ENCODE measurements around the gene STH.

Gene STH

DNA sequence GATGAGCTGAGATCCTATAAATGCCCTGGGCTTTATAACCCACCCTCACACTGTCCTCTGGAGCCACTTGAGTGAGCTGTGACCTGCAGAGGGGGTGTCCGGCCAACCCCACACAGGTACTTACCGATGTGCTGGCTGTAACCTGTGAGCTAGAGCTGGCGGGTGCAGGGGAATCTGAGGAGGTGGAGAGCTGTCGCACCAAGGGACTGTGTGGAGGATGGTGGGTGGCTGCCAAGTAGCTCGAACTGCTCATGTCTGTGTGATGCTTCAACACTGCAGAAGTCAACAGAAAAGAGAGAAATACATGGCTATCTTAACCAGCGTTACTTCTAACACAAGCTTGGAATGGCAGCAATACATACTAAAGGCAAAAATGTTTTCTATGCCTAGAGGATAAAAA, 39.4 kb downstream of the STH start:
- Histone ChIP-seq H3K4me3 (no peak overlapping the region), H3K9ac (no peak overlapping the region), H3K36me3 (peaks cover 100% of the 10 kb centered on the region), H3K27me3 (no peaks in the 10 kb centered on the region), H3K27ac (no peak overlapping the region), H3K4me2 (no peak overlapping the region), H3K4me1 (no peaks in the 10 kb centered on the region), H3K9me3 (no peaks in the 10 kb centered on the region), H4K20me1 (peaks cover 59% of the 10 kb centered on the region)
- TF ChIP-seq Cebpa-rat (IDR thresholded peaks at IDR 0.05) = no peak

DNA sequence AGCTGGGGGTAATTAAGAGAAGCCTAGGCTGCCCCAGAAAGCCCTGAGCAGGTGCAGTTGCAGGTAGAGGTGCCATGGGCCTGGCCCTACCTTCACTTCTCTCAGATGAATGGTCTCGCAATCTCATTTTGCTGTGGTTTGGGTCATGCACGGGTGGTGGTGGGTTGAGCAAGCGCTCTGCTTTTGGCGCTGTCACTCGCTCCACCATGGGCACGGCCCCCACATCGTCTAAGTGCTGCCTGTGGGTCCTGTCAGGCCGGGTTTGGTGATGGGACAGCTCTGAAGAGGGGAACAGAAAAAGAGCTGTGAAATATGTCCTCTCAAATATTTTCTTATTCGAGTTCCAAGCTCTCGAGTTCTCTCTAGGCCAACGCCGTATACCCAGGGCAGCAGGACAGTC, 39.9 kb downstream of the STH start:
- Histone ChIP-seq H3K9me3 (no peaks in the 10 kb centered on the region), H4K20me1 (peaks cover 60% of the 10 kb centered on the region), H3K27ac (no peak overlapping the region), H3K27me3 (no peaks in the 10 kb centered on the region), H3K4me2 (no peak overlapping the region), H3K4me3 (no peak overlapping the region), H3K4me1 (no peaks in the 10 kb centered on the region), H3K9ac (no peak overlapping the region), H3K36me3 (peaks cover 100% of the 10 kb centered on the region)
- TF ChIP-seq Cebpa-rat (IDR thresholded peaks at IDR 0.05) = no peak

DNA sequence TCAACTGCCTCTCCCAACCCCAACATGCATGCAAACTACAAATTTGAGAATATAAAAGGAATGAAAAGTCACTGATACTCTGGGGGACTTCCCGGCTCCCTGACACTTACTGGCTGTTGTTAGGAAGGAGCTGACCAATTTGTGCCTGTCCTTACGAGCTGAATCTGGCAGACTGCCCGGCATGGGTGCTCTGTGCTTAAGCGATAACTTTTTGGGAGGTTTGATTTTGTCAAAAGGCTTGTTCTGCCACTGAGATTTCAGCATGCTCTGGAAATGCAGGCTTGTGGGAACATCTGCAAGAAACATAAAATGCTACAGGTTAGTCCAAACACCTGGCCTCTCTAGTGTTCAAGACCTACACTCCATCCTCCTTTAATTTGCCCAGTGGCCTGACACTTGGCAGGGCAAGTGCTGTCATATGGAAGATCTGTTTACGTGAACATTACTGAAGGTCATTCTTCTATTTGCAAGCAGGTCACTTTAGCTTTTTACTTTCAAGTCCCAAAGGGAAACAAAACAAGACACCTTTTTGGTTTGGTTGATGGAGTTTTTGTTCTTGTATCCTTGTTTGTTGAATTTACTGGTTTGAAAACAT, 40.6 kb downstream of the STH start:
- H3K27me3 ChIP-seq = no peaks in the 10 kb centered on the region
- no peak overlapping the region for H3K4me2 ChIP-seq
- no peak overlapping the region for H3K9ac ChIP-seq
- peaks cover 60% of the 10 kb centered on the region for H4K20me1 ChIP-seq
- no peak for TF ChIP-seq Cebpa-rat (IDR thresholded peaks at IDR 0.05)
- H3K4me1 ChIP-seq = no peaks in the 10 kb centered on the region
- no peak overlapping the region for H3K4me3 ChIP-seq
- no peaks in the 10 kb centered on the region for H3K9me3 ChIP-seq
- peaks cover 100% of the 10 kb centered on the region for H3K36me3 ChIP-seq
- H3K27ac ChIP-seq = no peak overlapping the region

DNA sequence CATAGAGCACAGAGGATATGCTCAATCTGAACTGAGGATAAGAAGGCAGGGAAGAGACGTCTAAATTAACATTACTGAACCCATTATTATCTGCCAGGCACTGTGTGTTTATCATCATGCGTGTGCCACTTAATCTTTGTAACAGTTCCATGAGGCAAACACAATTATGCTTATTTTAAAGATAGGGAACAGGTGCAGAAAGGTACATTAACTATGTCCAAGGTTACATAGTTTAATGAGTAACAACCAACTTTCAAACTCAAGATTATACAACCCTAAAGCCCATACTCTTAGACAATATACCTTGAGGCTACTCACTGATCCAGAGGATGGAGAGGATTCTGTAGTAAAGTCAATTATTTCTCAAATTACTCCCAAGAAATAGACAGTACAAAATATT, 43.2 kb downstream of the STH start:
- H3K4me1 ChIP-seq = no peaks in the 10 kb centered on the region
- no peak for TF ChIP-seq Cebpa-rat (IDR thresholded peaks at IDR 0.05)

DNA sequence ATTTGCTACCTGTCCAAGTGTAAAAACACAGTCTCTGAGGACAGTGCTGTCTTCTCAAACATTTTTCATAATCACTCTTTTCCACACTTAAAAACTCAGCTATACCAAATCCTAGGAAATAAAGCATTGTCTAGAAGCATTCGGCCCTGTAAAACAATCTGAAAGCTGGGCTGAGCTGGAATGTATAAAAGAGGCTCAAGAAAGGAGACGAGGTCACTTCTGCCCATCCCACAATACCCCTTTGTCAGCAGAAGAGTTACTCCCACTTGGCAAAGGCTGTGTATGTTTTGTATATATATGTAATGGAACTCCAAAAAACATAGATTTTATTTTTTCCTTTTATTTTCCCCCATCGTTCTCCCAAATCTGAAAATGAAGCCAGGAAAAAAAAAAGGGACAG, 43.9 kb downstream of the STH start:
- H3K4me3 ChIP-seq = no peak overlapping the region
- no peak for TF ChIP-seq Cebpa-rat (IDR thresholded peaks at IDR 0.05)
- no peaks in the 10 kb centered on the region for H3K9me3 ChIP-seq
- H3K9ac ChIP-seq = no peak overlapping the region
- H3K27ac ChIP-seq = no peak overlapping the region
- H3K4me2 ChIP-seq = no peak overlapping the region
- H3K36me3 ChIP-seq = peaks cover 99% of the 10 kb centered on the region
- H4K20me1 ChIP-seq = peaks cover 77% of the 10 kb centered on the region
- no peaks in the 10 kb centered on the region for H3K27me3 ChIP-seq
- no peaks in the 10 kb centered on the region for H3K4me1 ChIP-seq

More for the DNA sequence above, 43.2 kb downstream of the STH start:
- peaks cover 75% of the 10 kb centered on the region for H4K20me1 ChIP-seq
- no peak overlapping the region for H3K4me2 ChIP-seq
- no peaks in the 10 kb centered on the region for H3K27me3 ChIP-seq
- peaks cover 99% of the 10 kb centered on the region for H3K36me3 ChIP-seq
- no peak overlapping the region for H3K27ac ChIP-seq
- H3K9ac ChIP-seq = no peak overlapping the region
- no peak overlapping the region for H3K4me3 ChIP-seq
- H3K9me3 ChIP-seq = no peaks in the 10 kb centered on the region

DNA sequence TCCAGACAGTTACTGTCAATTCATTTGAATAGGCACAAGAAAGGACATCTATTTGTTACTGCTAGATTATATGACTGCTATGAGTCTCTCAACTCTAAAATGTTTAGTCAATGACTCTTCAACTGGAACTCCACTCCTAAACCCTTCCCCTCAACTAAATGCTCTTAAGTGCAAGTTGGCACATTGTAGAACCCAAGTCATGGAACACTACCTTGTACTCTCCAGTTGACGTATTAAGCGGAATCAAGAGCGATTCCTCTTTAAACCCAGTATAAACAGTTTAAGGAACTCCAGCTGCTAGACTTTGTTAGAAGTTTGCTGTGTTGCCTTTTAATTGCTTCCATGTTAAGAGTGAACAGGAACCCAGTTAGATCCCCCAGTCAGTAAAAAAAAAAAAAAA, 44.6 kb downstream of the STH start:
- H3K27me3 ChIP-seq = no peaks in the 10 kb centered on the region
- peaks cover 77% of the 10 kb centered on the region for H4K20me1 ChIP-seq
- no peaks in the 10 kb centered on the region for H3K9me3 ChIP-seq
- no peaks in the 10 kb centered on the region for H3K4me1 ChIP-seq
- peaks cover 99% of the 10 kb centered on the region for H3K36me3 ChIP-seq
- H3K4me3 ChIP-seq = no peak overlapping the region
- H3K9ac ChIP-seq = no peak overlapping the region
- H3K4me2 ChIP-seq = no peak overlapping the region
- TF ChIP-seq Cebpa-rat (IDR thresholded peaks at IDR 0.05) = no peak
- no peak overlapping the region for H3K27ac ChIP-seq

DNA sequence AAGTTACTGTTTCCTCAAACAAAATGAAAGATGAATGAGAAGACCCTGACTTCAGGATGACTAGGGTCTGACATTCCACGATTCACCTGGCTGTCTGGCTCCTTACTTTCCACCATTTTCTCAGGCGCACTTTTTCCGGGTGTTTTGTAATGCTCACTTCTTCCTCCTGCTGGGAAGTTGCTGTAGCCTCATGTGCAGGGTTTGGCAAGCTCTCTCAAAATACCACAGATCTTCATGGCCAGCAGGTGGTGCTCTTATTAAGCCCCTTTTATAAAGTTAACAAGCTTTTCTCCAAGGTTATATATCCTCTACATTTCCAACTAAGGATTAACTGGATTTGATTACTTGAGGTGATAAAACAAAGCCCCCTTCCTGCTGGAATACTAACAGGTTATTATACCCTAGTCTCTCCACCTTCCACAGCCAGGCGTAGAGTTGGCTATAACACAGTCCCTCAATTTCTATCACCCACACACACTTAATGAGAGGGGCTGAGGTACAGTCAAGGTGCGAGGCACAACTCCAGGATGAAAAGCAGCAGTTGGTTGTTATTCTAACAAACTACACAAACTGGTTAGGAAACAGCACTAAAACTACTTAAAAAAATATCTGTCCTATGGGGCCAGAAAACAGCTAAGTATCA, 45.4 kb downstream of the STH start:
- no peak overlapping the region for H3K4me2 ChIP-seq

GRCh38 chr17:46044989-46045388, 45.9 kb downstream of the STH start:
- Histone ChIP-seq H3K4me3 (no peak overlapping the region), H3K4me1 (no peaks in the 10 kb centered on the region), H3K36me3 (peaks cover 99% of the 10 kb centered on the region), H3K27me3 (no peaks in the 10 kb centered on the region), H3K9ac (no peak overlapping the region), H3K9me3 (no peaks in the 10 kb centered on the region), H3K4me2 (no peak overlapping the region), H4K20me1 (peaks cover 74% of the 10 kb centered on the region), H3K27ac (no peak overlapping the region)
- TF ChIP-seq Cebpa-rat (IDR thresholded peaks at IDR 0.05) = no peak

More for the DNA sequence above, 45.4 kb downstream of the STH start:
- no peaks in the 10 kb centered on the region for H3K27me3 ChIP-seq
- H3K36me3 ChIP-seq = peaks cover 99% of the 10 kb centered on the region
- TF ChIP-seq Cebpa-rat (IDR thresholded peaks at IDR 0.05) = no peak
- no peaks in the 10 kb centered on the region for H3K9me3 ChIP-seq
- no peak overlapping the region for H3K4me3 ChIP-seq
- H4K20me1 ChIP-seq = peaks cover 76% of the 10 kb centered on the region
- no peaks in the 10 kb centered on the region for H3K4me1 ChIP-seq
- no peak overlapping the region for H3K9ac ChIP-seq
- H3K27ac ChIP-seq = no peak overlapping the region

GRCh38 chr17:46045639-46046038, 46.6 kb downstream of the STH start:
- H4K20me1 ChIP-seq = peaks cover 75% of the 10 kb centered on the region
- H3K27ac ChIP-seq = no peak overlapping the region
- H3K4me3 ChIP-seq = no peak overlapping the region
- no peaks in the 10 kb centered on the region for H3K9me3 ChIP-seq
- no peak overlapping the region for H3K4me2 ChIP-seq
- no peaks in the 10 kb centered on the region for H3K4me1 ChIP-seq
- H3K27me3 ChIP-seq = no peaks in the 10 kb centered on the region
- peaks cover 99% of the 10 kb centered on the region for H3K36me3 ChIP-seq
- H3K9ac ChIP-seq = no peak overlapping the region
- TF ChIP-seq Cebpa-rat (IDR thresholded peaks at IDR 0.05) = no peak

GRCh38 chr17:46046957-46047356, 47.9 kb downstream of the STH start:
- no peak overlapping the region for H3K4me3 ChIP-seq
- no peaks in the 10 kb centered on the region for H3K27me3 ChIP-seq
- H3K9ac ChIP-seq = no peak overlapping the region
- peaks cover 99% of the 10 kb centered on the region for H3K36me3 ChIP-seq
- H3K27ac ChIP-seq = no peak overlapping the region
- no peak overlapping the region for H3K4me2 ChIP-seq
- no peaks in the 10 kb centered on the region for H3K9me3 ChIP-seq
- TF ChIP-seq Cebpa-rat (IDR thresholded peaks at IDR 0.05) = no peak
- H4K20me1 ChIP-seq = peaks cover 84% of the 10 kb centered on the region
- H3K4me1 ChIP-seq = no peaks in the 10 kb centered on the region
